OCI-LY3 (cell line): Measurements from ENCODE around the gene PDE4D.

Experiments used
- H2AFZ ChIP-seq: fragments of 200-600, 300-600 bp; shearing (Covaris generic); 2 replicates; pipeline ENCODE4 v1.6.0; 2014; ENCODE audit warnings: antibody characterized with exemption, low read depth, low read length
- H3K27ac ChIP-seq: fragments of 200-600, 300-600 bp; sonication (generic); 2 replicates; pipeline ENCODE4 v1.5.1; 2014; ENCODE audit warnings: mild to moderate bottlenecking, low read length, moderate library complexity, mixed read lengths
- H3K27me3 ChIP-seq: fragments of 200-600, 300-600 bp; sonication (generic); 2 replicates; pipeline ENCODE4 v1.6.1; 2014; ENCODE audit warnings: low read depth, low read length, mixed read lengths
- H3K36me3 ChIP-seq: fragments of 200-600, 300-600 bp; sonication (generic); replicated peaks from 2 replicates; pipeline ENCODE3; 2014; ENCODE audit warnings: low read depth, low read length, mixed read lengths
- H3K4me1 ChIP-seq: fragments of 300-600, 200-600 bp; sonication (generic); 2 replicates; pipeline ENCODE4 v1.6.1; 2014; ENCODE audit warnings: low read length, mixed read lengths
- H3K4me2 ChIP-seq: fragments of 200-600, 300-600 bp; sonication (generic); 2 replicates; pipeline ENCODE4 v1.6.1; 2014; ENCODE audit warnings: low read length, mixed read lengths
- H3K4me3 ChIP-seq: fragments of 300-600, 200-600 bp; sonication (generic); 2 replicates; pipeline ENCODE4 v1.5.1; 2014; ENCODE audit warnings: antibody characterized with exemption, mild to moderate bottlenecking, low read length, moderate library complexity
- H3K79me2 ChIP-seq: fragments of 300-600, 200-600 bp; shearing (Covaris generic); 2 replicates; pipeline ENCODE4 v1.6.1; 2014; ENCODE audit warnings: mild to moderate bottlenecking, low read length, mixed read lengths
- H3K9ac ChIP-seq: fragments of 300-600, 200-600 bp; shearing (Covaris generic); 2 replicates; pipeline ENCODE4 v1.6.0; 2014; ENCODE audit warnings: mild to moderate bottlenecking, low read length, moderate library complexity
- H3K9me3 ChIP-seq: fragments of 200-600, 300-600 bp; shearing (Covaris generic); 2 replicates; pipeline ENCODE4 v1.6.1; 2014; ENCODE audit warnings: low read length, mixed read lengths; ENCODE audit not compliant: insufficient read depth
- H4K20me1 ChIP-seq: fragments of 200-600, 300-600 bp; sonication (generic); 2 replicates; pipeline ENCODE4 v1.6.1; 2016; ENCODE audit warnings: low read length, mixed read lengths; ENCODE audit not compliant: insufficient read depth
- EZH2phosphoT487 ChIP-seq: fragments of 200-600 bp; shearing (Covaris generic); IDR thresholded peaks from 2 replicates; pipeline ENCODE4 v1.6.1; 2018; ENCODE audit warnings: antibody characterized with exemption, mixed run types, low read depth
- TF ChIP-seq, protein P1 (sequence below): fragments of 200-600, 300-600 bp; sonication (generic); IDR thresholded peaks from 2 replicates; pipeline ENCODE4 v1.5.1; 2014; ENCODE audit warnings: antibody characterized with exemption, low read length, low read depth

Gene PDE4D

GRCh38 chr5:59720063-59720462 lies 173.5 kb downstream of the PDE4D start:
- Histone ChIP-seq H3K4me3 (no peak overlapping the region), H3K4me2 (no peak overlapping the region), H3K27me3 (no peaks in the 10 kb centered on the region), H3K4me1 (no peaks in the 10 kb centered on the region), H3K9ac (no peak overlapping the region), H2AFZ (no peak overlapping the region), H3K9me3 (no peaks in the 10 kb centered on the region), H3K27ac (no peak overlapping the region), H4K20me1 (no peaks in the 10 kb centered on the region), H3K79me2 (no peaks in the 10 kb centered on the region), H3K36me3 (no peaks in the 10 kb centered on the region)
- no peak for TF ChIP-seq EZH2phosphoT487
- TF ChIP-seq, protein P1, sequence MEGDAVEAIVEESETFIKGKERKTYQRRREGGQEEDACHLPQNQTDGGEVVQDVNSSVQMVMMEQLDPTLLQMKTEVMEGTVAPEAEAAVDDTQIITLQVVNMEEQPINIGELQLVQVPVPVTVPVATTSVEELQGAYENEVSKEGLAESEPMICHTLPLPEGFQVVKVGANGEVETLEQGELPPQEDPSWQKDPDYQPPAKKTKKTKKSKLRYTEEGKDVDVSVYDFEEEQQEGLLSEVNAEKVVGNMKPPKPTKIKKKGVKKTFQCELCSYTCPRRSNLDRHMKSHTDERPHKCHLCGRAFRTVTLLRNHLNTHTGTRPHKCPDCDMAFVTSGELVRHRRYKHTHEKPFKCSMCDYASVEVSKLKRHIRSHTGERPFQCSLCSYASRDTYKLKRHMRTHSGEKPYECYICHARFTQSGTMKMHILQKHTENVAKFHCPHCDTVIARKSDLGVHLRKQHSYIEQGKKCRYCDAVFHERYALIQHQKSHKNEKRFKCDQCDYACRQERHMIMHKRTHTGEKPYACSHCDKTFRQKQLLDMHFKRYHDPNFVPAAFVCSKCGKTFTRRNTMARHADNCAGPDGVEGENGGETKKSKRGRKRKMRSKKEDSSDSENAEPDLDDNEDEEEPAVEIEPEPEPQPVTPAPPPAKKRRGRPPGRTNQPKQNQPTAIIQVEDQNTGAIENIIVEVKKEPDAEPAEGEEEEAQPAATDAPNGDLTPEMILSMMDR = no peak

DNA sequence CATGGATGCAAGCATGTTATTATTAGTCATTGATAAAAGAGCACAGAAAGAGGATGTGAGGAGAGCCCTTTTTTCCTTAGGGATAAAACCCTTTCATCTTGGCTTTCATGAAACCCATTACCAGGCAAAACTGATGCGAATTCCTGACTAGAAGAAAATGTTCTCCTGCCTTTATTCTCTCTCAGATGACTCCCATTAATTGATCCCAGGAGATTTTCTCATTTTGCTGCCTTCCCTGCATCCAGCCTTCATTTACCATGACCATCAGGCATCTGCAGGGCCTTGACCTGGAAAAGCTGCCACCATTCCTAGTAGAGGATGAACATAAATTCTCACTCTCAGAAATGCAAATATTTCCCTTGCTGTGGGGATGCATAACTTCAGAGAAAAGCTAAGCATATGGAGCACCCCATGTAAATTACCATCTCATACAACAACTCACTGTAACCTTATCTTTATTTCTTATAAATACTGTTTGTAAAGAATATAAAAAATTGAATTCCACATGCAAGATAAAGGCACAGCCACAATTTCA lies 176.5 kb downstream of the PDE4D start:
- Histone ChIP-seq H2AFZ (no peak overlapping the region), H3K9me3 (no peaks in the 10 kb centered on the region), H3K4me1 (no peaks in the 10 kb centered on the region), H3K27ac (no peak overlapping the region), H3K79me2 (no peaks in the 10 kb centered on the region), H4K20me1 (no peaks in the 10 kb centered on the region), H3K27me3 (no peaks in the 10 kb centered on the region), H3K9ac (no peak overlapping the region), H3K36me3 (no peaks in the 10 kb centered on the region), H3K4me2 (no peak overlapping the region), H3K4me3 (no peak overlapping the region)
- TF ChIP-seq, protein P1 = no peak
- no peak for TF ChIP-seq EZH2phosphoT487

- H4K20me1 ChIP-seq = no peaks in the 10 kb centered on the region
- no peak overlapping the region for H2AFZ ChIP-seq
- H3K36me3 ChIP-seq = no peaks in the 10 kb centered on the region
- no peak overlapping the region for H3K4me2 ChIP-seq
- H3K4me3 ChIP-seq = no peak overlapping the region
- H3K27me3 ChIP-seq = no peaks in the 10 kb centered on the region
- no peak overlapping the region for H3K9ac ChIP-seq
- no peaks in the 10 kb centered on the region for H3K79me2 ChIP-seq
- H3K27ac ChIP-seq = no peak overlapping the region
- TF ChIP-seq, protein P1 = no peak
- TF ChIP-seq EZH2phosphoT487 = no peak
- no peaks in the 10 kb centered on the region for H3K4me1 ChIP-seq
- H3K9me3 ChIP-seq = no peaks in the 10 kb centered on the region
These were observed 177.5 kb downstream of the PDE4D start for GRCh38 chr5:59716029-59716428.

DNA sequence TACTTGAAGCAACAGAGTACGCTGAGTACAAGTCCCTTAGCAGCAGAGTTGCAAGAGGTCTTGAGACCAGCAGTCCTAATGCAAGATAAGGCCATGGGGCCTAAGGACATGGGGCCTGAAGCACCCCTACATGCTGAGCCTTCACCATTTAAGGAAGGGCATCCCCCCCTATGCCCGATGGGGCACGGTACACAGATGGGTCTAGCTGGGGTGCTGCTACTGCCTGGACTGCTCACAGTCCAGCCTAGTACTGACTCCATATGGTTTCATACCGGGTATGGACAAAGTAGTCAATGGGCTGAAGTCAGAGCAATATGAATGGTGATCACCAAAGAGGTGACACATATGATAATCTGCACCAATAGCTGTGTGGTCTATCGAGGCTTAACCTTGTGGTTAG lies 178.3 kb downstream of the PDE4D start:
- Histone ChIP-seq H3K4me3 (no peak overlapping the region), H3K27ac (no peak overlapping the region), H3K36me3 (no peaks in the 10 kb centered on the region), H2AFZ (no peak overlapping the region), H3K27me3 (no peaks in the 10 kb centered on the region), H3K9me3 (no peaks in the 10 kb centered on the region), H3K79me2 (no peaks in the 10 kb centered on the region), H3K4me1 (no peaks in the 10 kb centered on the region), H3K4me2 (no peak overlapping the region), H3K9ac (no peak overlapping the region), H4K20me1 (no peaks in the 10 kb centered on the region)
- TF ChIP-seq, protein P1 = no peak
- no peak for TF ChIP-seq EZH2phosphoT487
